GM18520 (cell line): ENCODE results near the gene ZNF319.

ENCODE experiments used
- ATAC-seq: cut with Tn5 transposase; IDR thresholded peaks from one replicate; pipeline ENCODE4 v1.9.1; 2021; ENCODE audit not compliant: unreplicated experiment

The ZNF319 gene

DNA sequence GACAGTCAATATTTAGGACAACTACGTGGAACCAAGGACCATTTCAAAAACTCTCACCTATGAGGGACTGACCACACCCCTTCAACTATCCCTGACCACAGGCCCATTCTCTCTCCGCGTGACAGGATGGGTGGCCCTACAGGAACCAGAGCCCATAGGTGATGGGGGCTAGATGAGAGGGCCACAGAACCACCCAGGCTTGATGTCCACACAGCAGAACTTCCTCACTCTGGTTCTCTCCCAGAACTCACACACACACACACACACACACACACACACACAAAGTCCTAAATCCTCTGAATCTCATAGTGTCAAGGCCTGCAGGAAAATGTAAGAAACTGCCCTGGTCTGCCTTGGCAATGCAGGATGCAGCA, 1.5 kb downstream of the ZNF319 start:
- ATAC-seq, result no peak

GRCh38 chr16:57998486-57998885, 2.0 kb downstream of the ZNF319 start:
- no peak for ATAC-seq

GRCh38 chr16:57997528-57998265, 2.8 kb downstream of the ZNF319 start:
- no peak for ATAC-seq

DNA sequence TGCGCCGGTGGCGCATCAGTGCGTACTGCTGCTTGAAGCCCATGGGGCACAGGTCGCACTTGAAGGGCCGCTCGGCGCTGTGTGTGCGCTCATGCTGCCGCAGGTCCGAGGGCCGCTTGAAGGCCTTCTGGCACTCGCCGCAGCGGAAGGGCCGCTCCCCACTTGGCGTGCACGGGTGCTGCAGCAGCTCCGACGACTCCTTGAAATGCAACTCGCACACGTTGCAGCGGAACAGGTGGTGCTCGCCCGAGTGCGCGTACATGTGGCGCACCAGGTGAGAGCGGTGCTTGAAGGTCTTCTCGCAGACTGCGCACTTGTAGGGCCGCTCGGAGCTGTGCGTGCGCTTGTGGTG, 3.3 kb downstream of the ZNF319 start:
- ATAC-seq, result no peak

DNA sequence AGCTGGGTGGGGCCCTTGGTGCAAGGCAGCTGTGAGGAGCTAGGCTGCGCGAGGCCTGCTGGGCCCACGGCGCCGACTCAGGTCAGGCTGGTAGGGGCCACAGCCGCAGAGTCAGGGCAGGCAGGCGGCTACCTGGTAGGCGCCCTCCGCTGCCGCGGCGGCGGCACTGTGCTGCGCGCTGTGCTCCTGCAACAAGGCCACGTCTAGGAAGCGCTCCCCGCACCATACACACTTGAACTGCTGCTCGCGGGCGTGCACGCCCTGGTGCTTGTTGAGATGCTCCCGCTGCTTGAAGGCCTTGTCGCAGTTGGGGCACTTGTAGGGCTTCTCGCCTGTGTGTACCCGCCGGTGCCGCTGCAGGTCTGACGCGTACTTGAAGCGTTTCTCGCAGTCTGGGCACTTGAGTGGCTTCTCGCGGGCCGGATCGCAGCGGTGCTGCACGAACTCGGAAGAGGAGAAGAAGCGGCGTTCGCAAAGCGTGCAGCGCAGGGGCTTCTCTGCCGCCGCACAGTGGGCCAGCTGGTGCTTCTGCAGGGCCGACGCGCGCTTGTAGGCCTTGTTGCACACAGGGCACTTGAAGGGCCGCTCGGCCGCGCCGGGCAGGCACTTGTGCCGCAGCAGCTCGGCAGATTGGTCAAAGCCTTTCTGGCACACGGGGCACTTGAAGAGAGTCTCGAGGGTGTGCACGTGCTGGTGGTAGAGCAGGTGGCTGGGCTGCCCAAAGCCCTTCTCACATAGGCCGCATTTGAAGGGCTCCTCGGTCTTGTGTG, 3.9 kb downstream of the ZNF319 start:
- ATAC-seq, result no peak

- no peak for ATAC-seq
Measured at GRCh38 chr16:57995721-57996405, 4.6 kb downstream of the ZNF319 start.

- ATAC-seq, result no peak
Measured at GRCh38 chr16:57994778-57995177, 5.7 kb downstream of the ZNF319 start.

GRCh38 chr16:57994361-57994760, 6.1 kb downstream of the ZNF319 start:
- ATAC-seq, result no peak

GRCh38 chr16:57993897-57994296, 6.6 kb downstream of the ZNF319 start:
- ATAC-seq, result no peak

GRCh38 chr16:57993438-57993837, 7.0 kb downstream of the ZNF319 start:
- no peak for ATAC-seq

DNA sequence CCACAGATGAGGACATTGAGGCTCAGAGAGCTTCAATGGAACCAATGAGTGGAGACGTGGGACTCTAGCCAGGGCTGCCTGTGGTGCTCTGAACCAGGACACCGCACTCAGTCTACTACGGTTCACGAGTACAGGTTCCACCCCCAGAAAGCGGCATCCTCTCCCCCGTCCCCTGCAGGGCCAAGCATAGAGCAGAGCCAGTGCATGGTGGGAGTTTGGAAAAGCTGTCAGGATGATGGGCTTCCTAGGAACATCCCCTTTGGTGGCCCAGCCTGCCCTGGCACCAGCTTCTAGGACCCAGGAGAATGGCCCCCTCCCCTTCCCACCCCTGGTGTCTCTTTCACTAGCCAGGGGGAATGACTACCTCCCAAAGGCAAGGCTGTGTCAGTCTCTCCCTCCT, 8.4 kb downstream of the ZNF319 start:
- ATAC-seq, result no peak

- ATAC-seq, result no peak
Measured at GRCh38 chr16:57991551-57992059, 8.9 kb downstream of the ZNF319 start.

GRCh38 chr16:57988929-57989328, 11.5 kb downstream of the ZNF319 start:
- ATAC-seq, result no peak

DNA sequence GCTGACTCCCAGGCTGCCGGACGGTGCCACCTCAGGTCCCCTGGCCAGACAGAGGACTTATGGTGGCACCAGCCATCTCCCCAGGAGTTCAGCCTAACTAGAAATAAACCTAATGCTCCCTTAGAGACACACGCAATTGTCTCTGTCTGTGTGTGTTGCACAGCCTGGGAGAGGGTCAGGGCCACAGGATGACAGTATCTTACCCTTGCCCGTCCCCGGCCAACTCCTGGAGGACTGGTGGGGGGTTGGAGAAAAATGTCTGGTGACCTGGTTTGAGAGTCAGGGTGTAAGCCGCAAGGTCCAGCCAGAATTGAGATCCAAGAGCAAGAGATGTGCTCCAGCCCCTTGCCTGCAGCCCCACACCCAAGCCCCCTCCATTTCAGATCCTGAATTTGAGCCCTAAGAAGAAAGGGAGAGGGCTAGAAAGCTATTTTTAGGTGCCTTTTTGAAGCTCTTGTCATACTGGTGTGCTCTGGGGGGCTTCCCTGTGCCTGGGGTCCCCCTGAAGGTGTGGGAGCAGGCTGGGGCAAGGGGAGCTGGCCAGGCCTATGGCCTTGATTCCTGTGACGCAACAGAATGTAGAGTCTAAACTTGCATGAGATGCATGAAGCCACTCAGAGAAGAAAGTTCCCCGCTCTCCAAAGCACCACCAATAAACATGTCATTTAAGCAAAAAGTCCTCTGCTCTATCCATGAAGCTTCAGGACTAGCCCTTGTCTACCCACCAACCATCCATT, 12.9 kb downstream of the ZNF319 start:
- ATAC-seq, result no peak

DNA sequence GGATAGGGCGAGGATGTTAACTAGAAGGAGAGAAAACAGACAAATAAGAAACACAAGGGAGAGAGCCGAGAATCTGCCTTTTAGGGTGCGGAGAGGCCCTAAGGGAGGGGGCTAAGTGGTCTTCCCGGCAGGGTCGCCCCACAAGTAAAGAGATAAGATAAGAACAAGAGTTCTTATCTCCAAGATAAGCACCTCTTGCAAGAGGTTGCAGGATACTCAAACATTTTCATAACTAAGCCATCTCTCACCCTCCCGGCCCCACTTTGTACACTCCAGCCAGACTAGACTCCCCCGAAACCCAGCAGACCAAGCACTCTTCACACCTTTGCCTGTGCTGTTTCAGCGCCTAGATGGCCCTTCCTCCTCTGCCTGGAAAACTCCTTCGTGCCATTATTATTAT, 14.3 kb downstream of the ZNF319 start:
- no peak for ATAC-seq

- ATAC-seq, result no peak
Measured at GRCh38 chr16:57985204-57986181, 15.0 kb downstream of the ZNF319 start.

DNA sequence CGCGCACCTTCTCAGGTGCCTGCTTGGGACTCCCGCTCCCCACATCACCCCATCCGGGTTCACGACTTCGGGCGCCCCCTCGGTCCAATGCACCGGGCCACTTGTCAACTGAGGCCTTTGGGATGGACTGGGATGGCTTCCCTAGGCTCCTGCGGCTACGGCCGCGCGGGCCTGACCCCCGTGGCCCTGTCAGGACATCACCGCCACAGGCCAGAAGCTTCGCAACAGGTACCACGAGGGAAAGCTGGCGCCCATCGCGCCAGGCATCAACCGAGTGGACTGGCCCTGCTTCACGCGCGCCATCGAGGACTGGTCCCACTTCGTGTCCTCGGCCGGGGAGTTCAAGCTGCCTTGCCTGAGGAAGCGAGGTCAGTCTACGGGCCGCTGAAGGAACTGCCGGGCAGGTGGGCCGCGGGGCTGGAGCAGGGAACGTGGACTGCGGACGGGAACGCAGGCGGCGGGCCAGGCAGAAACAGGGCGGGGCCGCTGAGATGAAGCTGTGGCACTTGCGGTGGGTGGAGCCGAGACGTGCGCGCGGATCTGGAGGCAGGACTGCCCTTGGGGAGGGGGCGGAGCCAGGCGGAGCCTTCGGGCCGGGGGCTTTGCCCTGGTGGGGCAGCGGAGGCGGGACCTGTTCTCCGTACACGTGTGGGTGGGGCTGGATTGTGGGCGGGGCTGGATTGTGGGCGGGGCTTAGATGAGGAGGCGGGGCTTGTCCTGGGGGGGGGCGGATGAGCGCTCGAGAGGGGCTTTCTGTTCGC, 15.8 kb downstream of the ZNF319 start:
- no peak for ATAC-seq

- no peak for ATAC-seq
Measured at GRCh38 chr16:57982385-57982784, 18.1 kb downstream of the ZNF319 start.

- ATAC-seq, result no peak
Measured at GRCh38 chr16:57981636-57982035, 18.8 kb downstream of the ZNF319 start.
